Uterus (tissue), 2 donors: Measurements from ENCODE around the gene BDNF.

Experiments used
- CTCF ChIP-seq, 4 experiments: fragments of 200-600 bp in 2 of 4; fragments of 450-650 bp in 2 of 4; sonication (generic) in 2 of 4; IDR thresholded peaks; one replicate each; pipeline ENCODE4 v1.5.1; 2016 to 2019; ENCODE audit warnings: antibody characterized with exemption in 4 of 4, mild to moderate bottlenecking in 2 of 4, moderate library complexity in 1 of 4
- POLR2A ChIP-seq, 2 donors: fragments of 450-650 bp; IDR thresholded peaks; one replicate each; pipeline ENCODE4 v1.6.1; 2016; ENCODE audit warnings: antibody characterized with exemption in 2 of 2, mild to moderate bottlenecking in 1 of 2, moderate library complexity in 1 of 2

GRCh38 chr11:27608951-27609350 lies 91.3 kb downstream of the BDNF start:
- TF ChIP-seq CTCF (IDR thresholded peaks at IDR 0.05): no peak
- TF ChIP-seq POLR2A (IDR thresholded peaks at IDR 0.05): no peak
